HG03442 (cell line): Measurements from ENCODE around the gene MVD.
A peak's percentile ranks its signal among the peaks of the same experiment; 100 is the strongest.
"Not testable (repeated sequence)": the region's sequence is repeated elsewhere in the genome, so short reads cannot be mapped to it uniquely, and the experiment has no call there.

Experiments
- ATAC-seq: cut with Tn5 transposase; IDR thresholded peaks from one replicate; pipeline ENCODE4 v1.9.1; 2021; ENCODE audit warnings: mild to moderate bottlenecking, moderate library complexity; ENCODE audit not compliant: unreplicated experiment

The MVD gene

GRCh38 chr16:88685156-88686061 is 22.5 kb upstream of the MVD start:
- no peak for ATAC-seq

GRCh38 chr16:88684569-88685155 is 21.8 kb upstream of the MVD start:
- ATAC-seq: no peak

- peak; percentile 46 for ATAC-seq
Observed at GRCh38 chr16:88681709-88682451, 19.0 kb upstream of the MVD start.

GRCh38 chr16:88681084-88681680 is 18.3 kb upstream of the MVD start:
- no peak for ATAC-seq

- ATAC-seq: no peak
Observed at GRCh38 chr16:88680554-88681083, 17.7 kb upstream of the MVD start.

GRCh38 chr16:88678224-88678979 is 15.5 kb upstream of the MVD start:
- no peak for ATAC-seq

- no peak for ATAC-seq
Observed at GRCh38 chr16:88677721-88678120, 14.8 kb upstream of the MVD start.

- ATAC-seq: no peak
Observed at GRCh38 chr16:88676502-88677242, 13.8 kb upstream of the MVD start.

- no peak for ATAC-seq
Observed at GRCh38 chr16:88673716-88674379, 11.0 kb upstream of the MVD start.

- ATAC-seq: no peak
Observed at GRCh38 chr16:88672776-88673175, 9.9 kb upstream of the MVD start.

GRCh38 chr16:88671806-88672205 is 8.9 kb upstream of the MVD start:
- no peak for ATAC-seq

- ATAC-seq: no peak
Observed at GRCh38 chr16:88669980-88670379, 7.1 kb upstream of the MVD start.

GRCh38 chr16:88669493-88669892 is 6.6 kb upstream of the MVD start:
- not testable (repeated sequence) for ATAC-seq

- ATAC-seq: no peak
Observed at GRCh38 chr16:88667461-88667860, 4.6 kb upstream of the MVD start.

- ATAC-seq: no peak
Observed at GRCh38 chr16:88665570-88665969, 2.7 kb upstream of the MVD start.

GRCh38 chr16:88665148-88665547 is 2.3 kb upstream of the MVD start:
- ATAC-seq: no peak

GRCh38 chr16:88662222-88662842 is 559 bp downstream of the MVD start:
- no peak for ATAC-seq

GRCh38 chr16:88661468-88661867 is 1.4 kb downstream of the MVD start:
- ATAC-seq: no peak

GRCh38 chr16:88659160-88659559 is 3.7 kb downstream of the MVD start:
- no peak for ATAC-seq
